ENCODE results near the gene TWF2. TPM values are rescaled to one million over a fixed set of nuclear protein-coding genes. Genes with fewer than 3 reads are reported as not detected.
A peak's percentile ranks its signal among the peaks of the same experiment; 100 is the strongest.

Gene TWF2
- total RNA-seq, 1 donor from 2014 or later, result 69.5 TPM

DNA sequence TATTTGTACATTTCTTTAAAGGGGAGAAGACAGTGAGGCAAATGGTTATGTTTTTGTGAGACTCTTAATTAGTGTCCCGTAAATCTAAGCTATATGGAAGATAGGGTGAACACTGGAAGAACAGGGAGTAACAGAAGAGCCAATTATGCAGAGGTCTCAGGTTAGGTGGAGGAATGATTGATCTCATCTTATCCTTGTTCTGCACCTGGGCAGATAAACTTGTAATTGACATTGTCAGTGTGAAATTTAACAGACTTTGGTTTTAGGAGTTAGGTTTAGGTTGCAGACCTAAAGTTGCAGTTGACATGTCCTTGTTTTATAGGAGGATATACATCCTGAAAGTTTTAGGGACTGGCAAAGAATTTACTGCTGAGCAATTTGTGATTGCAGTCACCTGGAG, 3.1 kb upstream of the TWF2 start:
- intact Hi-C loops (cut with DNase I), result no loop called here
- DNase-seq (ENCODE audit: low spot score), result no peak

DNA sequence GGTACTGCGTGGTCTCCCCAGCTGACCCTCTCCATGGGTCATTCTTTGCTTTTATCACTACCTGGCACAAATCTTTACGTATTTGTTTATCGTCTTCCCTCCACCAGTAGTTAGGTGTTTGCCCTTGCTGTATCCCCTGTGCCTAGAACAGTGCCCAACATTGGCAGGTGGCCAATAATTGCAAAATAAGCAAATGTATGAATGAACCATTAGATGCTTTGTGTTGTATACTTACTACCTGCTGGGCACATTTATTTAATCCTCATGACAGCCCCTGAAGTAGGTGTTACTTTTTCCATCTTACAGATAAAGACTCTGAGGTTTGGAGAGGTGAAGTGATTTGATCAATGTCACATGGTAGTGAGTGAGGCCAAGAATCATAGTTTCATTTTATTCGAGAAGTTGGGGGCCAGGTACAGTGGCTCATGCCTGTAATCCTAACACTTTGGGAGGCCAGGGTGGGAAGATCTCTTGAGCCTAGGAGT, 2.0 kb upstream of the TWF2 start:
- no peak for DNase-seq (ENCODE audit: low spot score)
- intact Hi-C loops (cut with DNase I), result no loop called here

DNA sequence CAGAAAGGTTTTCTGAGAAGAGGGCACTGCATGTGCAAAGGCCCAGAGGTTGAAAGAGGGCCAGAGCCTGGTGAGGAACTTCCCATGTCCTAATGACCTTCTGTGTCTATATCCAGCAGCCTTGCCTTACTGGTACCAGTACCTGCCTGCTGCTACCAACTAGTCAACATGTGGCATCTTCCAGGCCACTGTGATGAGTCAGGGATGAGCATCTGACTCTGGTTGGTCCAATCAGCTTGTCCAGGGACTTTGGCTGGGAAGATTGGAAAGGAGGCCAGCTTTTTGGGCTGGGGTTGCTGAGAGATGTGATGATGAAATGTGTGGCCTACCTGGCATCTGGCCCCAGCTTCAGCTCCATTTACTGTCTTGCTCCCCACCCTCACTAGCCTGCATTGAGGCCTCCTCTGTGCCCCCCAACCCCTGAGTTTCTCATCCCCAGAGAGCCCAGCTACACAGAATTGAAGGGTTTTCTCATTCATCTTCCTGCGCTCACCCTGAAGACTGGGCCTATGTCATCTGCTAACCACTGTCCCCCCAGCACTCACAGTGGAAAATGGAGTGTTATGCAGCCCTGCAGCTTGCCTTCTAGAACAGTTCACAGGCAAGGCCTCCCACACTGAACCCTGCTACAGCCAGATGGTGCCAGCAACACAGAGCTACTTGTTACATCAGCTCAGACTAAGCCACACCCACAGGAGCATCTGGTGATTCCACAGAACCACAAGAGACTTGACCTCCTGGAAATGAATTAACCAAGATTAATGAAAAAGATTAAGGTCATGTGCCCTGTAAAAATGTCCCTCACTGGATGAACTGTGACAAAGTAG, 1.3 kb upstream of the TWF2 start:
- intact Hi-C loops (cut with DNase I), result no loop called here
- DNase-seq (ENCODE audit: low spot score), result peak; percentile 73

DNA sequence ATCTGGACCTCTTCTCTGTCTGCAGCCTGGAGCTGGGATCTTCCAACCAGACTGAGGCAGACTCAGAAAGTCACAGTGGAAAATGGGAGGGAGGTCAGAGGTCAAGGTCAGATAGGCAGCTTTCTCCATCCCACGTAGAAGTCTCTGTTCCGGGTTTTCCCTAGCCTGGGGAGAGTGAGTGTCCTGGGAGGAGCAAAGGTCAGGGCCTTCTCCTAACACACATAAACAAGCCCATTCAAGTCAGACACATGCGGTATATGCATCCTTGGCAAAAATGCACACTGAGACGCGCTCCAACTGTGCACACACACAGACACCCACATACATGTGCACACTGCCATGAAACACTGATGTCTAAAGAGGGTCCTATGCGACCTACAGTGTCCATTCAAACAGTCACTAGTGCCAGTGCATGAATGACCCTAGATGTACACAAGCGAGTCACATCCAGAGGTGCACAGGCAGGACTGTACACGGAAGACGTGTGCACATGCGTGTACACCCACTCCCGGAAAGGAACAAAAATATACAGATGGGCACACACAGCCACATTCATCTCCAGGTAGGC, 681 bp downstream of the TWF2 start:
- intact Hi-C loops (cut with DNase I), result loop anchor here (5.0 kb wide), 1 partner anchor 216 kb away; no protein-coding TSS in a partner anchor
- no peak for DNase-seq (ENCODE audit: low spot score)

DNA sequence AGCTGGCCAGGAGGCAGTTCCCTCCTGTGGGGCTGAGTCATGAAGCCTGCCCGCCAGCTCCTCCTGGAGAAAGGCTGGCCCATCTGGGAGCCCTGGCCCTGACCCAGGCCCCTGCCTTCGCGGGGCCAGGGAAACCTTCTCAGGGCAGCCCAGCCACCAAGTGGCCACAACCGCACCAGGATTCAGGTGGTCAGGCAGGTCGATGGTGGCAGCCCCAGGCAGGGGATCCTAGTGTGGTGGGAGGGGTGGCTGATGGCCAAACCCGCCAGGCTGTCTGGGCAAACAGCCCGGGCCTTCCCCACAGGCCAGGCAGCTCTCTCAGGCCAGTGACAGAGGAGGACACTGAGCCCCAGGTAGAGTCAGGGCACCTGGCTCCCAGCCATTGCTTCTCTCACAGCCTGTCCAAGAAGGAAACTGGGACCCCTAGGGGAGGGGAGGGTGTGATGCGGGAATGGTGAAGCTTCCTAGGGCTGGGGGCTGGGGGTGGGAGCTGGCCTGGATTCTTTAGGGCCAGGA, 1.2 kb downstream of the TWF2 start:
- peak; percentile 94 for DNase-seq (ENCODE audit: low spot score)
- intact Hi-C loops (cut with DNase I), result loop anchor here (5.0 kb wide), 1 partner anchor 215 kb away; no protein-coding TSS in a partner anchor

DNA sequence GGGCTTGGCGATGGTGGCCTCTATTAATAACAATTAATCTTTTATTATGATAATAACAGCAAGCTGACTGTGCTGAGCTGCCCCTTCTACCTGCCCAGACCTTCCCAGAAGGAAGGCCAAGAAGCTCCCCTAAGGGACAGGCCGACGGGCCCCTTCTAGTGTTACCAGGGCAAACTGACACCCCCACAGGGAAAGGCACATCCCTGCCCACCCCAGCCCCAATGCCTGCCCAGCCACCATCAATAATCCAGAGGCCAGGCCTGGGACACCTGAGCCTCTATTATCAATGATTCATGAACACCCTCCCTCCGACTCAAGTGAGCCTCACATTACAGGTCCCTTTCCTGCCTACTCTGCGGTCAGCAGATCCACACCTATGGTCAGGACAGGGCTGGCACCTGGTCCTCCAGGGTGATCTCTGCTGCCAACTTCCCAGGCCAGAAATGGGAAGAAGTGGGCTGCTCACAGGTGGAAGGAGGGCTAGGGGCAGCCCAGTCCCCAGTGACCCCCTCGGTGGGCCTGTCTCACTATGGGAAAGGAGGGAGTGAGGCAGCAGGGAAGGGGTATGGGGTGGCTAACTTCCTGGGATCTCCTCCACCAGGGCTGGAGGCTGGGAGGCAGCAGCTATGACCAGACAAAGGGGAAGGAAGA, 1.8 kb downstream of the TWF2 start:
- peak; percentile 67 for DNase-seq (ENCODE audit: low spot score)
- intact Hi-C loops (cut with DNase I), result loop anchor here (5.0 kb wide), 1 partner anchor 215 kb away; no protein-coding TSS in a partner anchor

DNA sequence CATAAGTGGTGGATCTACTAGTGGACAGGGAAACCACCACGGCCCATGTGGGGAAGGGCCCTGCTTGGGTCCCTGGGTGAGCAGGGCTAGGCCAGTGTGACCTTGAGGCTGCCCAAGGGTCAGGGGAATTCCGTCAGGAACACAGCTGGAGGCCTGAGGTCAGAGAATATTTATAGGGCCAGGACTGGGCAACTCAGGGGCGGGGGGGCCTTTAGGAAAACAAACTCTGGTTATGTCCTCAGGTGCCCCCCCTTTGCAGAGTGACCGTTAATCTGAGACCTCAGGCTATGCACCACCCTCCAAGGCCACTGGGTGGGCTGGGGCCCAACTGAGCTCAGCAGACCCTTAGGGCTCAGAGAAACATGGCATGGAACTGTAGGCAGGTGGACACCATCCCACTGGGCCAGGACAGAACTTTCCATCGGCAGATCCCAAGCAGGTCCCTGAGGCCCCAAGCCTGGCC, 2.5 kb downstream of the TWF2 start:
- peak; percentile 73 for DNase-seq (ENCODE audit: low spot score)
- intact Hi-C loops (cut with DNase I), result loop anchor here (5.0 kb wide), 1 partner anchor 214 kb away; no protein-coding TSS in a partner anchor

DNA sequence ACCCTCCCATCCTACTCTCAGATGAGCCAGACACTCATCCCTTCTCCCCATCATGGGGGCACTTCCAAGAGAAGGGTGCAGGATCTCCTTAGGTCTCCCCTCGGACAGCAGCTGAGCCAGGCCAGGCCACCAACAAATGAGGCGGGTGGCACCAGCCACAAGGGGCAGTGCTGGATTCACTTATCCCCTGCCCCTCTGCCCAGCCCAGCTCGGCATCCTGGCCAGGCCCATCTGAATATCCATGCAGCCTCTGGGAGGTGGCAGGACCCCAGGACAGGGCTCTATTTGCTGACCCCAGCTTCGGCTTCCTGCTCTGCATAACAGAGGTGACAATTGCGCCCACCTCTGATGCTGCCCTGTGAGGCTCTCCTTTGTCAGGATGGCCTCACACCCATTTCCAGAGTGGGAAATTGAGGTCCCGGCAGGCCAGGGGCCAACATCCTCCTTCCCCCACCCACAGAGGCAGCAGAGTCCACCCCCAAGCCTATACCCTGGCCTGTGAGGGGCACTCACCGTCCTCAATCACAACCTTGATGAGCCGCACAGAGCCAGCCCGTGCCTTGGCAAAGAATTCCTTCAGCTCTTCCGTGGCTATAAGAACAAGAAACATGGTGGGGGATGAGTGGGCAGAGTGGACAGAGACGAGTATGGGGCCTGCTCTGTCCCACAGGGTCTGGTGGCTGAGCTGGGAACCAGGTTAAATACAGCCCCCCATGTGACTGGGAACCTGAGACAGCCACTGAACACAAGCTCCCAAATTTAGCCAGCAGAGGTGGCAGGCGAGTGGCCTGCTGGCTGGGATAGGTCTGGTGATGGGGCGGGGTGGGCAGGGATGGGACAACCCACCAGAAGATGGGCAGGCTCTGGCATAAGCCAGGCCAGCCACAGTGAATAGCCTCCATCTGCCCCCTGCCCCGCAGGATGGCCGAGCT, 4.2 kb downstream of the TWF2 start:
- intact Hi-C loops (cut with DNase I), result loop anchor here (2.0 to 5.0 kb wide), 2 partner anchors 44 to 212 kb away; partner anchors contain the start of gene WDR82

DNA sequence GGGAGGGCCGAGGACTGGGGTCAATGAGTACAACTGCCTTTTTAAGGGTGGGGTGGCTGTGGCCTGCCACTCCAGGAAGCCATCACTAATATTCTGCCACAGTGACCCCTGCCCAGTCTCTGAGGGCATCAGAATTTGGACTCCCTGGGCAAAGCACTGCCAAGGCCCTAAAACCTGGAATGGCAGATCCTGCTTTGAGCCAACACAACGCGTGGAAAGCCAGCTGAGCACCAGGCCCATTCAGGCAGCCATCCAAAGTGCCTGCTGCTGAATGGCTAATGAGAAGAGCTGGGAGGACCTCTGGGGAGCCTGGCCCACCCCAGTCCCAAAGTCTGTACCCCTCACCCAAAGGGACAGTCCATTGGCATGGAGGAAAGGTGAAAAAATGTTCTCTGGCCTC, 5.0 kb downstream of the TWF2 start:
- DNase-seq (ENCODE audit: low spot score), result no peak
- intact Hi-C loops (cut with DNase I), result loop anchor here (2.0 kb wide), 1 partner anchor 45 kb away; the partner anchor contains the start of gene WDR82

More for the DNA sequence above, 4.2 kb downstream of the TWF2 start:
- DNase-seq (ENCODE audit: low spot score), result no peak

DNA sequence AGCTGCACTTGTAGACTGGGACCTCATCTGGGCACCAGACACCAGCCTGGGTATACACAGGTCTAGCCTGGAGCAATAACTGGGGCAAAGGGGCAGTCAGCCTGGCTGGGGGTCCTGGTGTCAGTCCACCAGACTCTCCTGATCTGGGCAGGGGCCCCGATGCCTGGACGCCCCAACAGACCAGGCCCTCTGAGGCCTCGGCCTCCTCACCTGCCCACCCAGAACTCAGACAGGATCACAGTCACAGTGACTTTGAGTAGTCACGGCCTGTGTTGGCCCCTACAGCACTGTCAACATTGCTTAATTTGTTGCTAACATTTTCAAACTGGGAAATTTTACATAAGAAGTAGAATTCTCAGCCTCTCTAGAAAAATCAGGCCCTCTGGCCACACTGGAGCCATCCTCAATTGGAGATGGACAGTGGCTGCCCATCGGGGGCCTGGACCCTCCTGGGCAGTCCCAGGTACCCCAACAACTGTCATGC, 5.8 kb downstream of the TWF2 start:
- intact Hi-C loops (cut with DNase I), result no loop called here
- DNase-seq (ENCODE audit: low spot score), result no peak

DNA sequence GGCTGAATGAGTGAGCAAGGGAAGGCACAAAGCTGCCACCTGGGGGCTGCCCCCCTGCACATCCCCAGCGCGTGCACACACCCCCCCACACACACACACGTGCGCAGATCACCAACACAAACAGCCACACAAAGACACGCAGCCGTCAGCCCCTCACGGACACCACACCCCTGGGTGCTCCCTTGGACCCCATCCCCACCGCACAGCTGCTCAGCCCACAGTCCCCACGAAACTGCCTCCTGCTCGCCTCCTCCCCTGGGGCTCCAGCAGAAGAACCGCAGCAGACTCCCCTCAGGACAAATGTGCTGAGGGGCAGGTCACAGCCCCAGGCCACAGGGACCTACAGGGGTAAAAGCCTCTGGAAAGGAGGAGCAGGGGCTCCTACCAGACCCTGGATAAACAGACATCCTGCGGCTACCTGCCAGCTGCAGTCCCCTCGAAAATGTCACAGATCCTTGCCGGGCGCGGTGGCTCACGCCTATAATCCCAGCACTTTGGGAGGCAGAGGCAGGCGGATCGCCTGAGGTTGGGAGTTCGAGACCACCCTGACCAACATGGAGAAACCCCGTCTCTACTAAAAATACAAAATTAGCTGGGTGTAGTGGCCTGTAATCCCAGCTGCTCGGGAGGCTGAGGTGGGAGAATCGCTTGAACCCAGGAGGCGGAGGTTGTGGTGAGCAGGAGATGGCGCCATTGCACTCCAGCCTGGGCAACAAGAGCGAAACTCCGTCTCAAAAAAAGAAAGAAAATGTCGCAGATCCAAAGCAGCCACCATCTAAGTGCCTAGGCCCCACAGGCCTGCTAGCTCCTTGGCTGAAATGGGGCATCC, 6.5 kb downstream of the TWF2 start:
- DNase-seq (ENCODE audit: low spot score), result no peak
- intact Hi-C loops (cut with DNase I), result no loop called here

DNA sequence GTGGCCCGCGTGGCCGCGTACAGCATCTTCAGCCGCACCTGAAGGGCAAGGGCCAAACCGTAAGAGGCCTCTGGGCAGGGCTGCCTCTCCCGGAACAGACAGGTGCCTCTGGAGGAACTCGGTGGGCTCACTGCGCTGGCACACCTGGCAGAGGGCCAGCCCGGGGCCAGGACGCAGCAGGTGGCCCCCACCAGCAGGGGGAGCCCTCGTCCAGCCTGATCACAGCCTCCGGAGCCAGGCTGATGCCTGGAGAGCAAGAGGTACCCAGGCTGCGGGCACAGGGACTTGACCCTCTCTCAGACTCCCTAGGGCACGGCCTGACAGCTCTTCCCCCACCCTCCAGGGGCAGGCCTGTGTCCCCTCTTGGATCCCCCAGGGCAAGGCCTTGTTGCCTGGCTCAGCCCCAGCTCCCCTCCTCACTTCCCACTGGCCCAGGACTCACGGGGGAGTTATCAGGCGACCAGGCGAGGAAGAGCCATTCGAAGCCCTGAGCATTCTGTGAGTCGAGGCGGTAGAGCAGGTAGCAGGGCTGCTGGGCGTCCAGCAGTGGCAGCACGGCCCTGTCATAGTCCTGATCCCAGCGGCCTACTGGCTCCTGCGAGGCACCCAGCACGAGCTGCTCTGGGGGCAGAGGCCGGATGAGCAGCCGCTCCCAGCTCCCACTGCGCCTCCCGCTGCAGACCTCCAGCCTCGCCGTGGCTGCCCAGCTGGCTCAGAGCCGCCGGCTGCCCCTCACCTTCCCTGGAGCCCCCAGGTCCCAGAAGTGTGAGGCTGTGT, 7.3 kb downstream of the TWF2 start:
- intact Hi-C loops (cut with DNase I), result loop anchor here (2.0 kb wide), 1 partner anchor 105 kb away; no protein-coding TSS in a partner anchor
- peak; percentile 92 for DNase-seq (ENCODE audit: low spot score)

DNA sequence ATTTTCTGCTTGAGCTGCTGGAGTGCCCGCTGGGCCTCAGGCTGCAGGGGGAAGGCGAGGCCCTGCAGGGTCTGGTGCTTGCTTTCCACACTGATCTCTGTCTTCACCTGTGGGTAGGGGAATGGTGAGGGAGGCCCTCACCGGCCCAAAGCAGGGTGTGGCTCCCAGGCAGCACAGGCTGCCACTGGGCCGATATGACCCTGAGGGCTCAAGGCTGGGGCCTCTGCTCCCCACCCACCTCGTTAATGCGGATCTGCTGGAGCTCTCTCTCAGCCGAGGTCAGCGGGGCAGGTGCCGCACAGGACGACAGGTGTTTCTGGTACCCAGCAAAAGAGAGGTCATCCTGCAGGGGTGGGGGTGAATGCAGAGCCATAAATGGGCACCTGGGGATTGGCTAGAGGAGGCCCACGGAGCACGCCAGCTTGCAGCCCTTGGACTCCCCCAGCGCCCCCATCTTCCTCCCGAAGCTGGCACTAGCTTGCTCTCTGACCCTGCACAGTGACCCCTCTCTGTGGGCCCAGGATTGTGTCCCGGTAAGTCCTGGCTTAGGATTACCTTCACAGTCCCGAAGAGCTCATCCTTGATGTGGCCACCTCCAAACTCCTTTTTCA, 8.0 kb downstream of the TWF2 start:
- intact Hi-C loops (cut with DNase I), result loop anchor here (2.0 kb wide), 1 partner anchor 106 kb away; no protein-coding TSS in a partner anchor

DNA sequence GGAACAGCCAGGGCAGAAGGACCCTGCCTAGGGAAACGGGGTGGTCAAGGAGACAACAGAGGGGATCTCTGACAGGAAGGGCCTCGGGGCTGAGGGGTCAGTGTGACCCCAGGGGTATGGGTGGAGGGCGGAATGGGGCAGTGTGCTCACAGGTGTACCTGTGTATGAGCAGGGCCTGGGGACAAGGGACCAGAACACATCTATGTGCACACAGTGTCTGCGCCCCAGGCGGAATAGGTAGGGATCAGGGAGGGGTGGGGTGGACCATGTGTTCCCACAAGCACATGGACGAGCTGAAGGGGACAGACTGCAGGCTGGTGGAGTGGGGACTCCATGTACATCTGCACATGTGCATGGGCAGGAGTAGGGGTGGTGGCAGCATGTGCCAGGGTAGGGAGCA, 8.5 kb downstream of the TWF2 start:
- DNase-seq (ENCODE audit: low spot score), result peak; percentile 74
- intact Hi-C loops (cut with DNase I), result loop anchor here (2.0 kb wide), 1 partner anchor 106 kb away; no protein-coding TSS in a partner anchor

More for the DNA sequence above, 8.0 kb downstream of the TWF2 start:
- DNase-seq (ENCODE audit: low spot score), result no peak

DNA sequence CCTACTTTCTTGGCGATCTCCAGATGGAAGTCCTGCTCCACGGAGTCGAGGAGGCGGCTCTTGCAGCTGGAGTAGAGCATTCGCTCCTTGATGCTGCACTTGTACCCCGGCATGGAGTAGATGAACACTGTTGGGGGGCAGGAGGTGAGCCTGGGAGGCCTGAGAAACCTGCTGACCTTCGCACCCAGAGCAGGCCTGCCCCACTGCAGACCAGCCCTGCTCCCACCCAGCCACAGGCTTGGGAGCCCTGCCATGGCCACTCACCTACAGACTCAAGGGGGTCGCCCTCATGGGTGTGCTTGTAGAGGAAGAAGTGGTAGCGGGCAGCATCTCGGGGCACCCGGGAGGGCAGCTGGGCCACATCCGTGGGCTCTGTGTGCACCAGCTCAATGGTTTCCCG, 9.3 kb downstream of the TWF2 start:
- intact Hi-C loops (cut with DNase I), result loop anchor here (2.0 to 5.0 kb wide), 2 partner anchors 107 to 218 kb away; partner anchors contain the start of gene SEMA3G
- DNase-seq (ENCODE audit: low spot score), result no peak

DNA sequence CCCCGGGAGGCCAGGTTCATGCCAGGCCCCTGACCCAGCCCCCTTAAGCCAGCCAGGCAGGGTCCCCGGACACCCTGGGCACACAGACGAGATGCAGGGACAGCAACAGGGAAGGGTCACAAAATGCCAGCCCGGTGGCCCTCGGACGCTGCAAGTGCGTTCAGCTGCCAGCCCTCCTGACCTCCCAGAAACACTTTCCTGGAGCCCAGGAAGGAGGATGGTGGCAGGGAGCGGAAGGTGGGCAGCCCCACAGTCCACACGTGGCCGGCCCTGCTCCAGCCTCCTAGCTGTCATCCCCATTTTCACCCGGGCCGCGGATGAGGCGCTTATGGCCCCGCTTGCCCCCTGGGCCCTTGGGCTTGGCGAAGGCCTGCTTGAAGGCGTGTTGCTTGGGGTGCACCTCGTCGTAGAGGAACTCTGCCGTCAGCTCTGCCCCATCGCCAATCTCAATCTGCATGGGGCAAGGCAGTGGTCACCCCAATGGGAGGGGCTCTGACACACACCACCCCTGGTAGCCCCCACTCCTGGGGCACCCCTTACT, 10.1 kb downstream of the TWF2 start:
- intact Hi-C loops (cut with DNase I), result loop anchor here (5.0 kb wide), 1 partner anchor 218 kb away; the partner anchor contains the start of gene SEMA3G
- no peak for DNase-seq (ENCODE audit: low spot score)
